Nephron progenitor cell (in vitro differentiated cells): Measurements from ENCODE around the gene NCKAP5L.
A peak's percentile ranks its signal among the peaks of the same experiment; 100 is the strongest.

Experiments
- DNase-seq: peaks from one replicate; pipeline ENCODE4 v3.0.0; 2021
- H3K27ac Mint-ChIP-seq: 2 replicates; pipeline ENCODE4 v1.8.0; 2021; ENCODE audit warnings: mild to moderate bottlenecking, moderate library complexity, mixed read lengths
- H3K27me3 Mint-ChIP-seq: 2 replicates; pipeline ENCODE4 v1.8.0; 2021; ENCODE audit warnings: mild to moderate bottlenecking, low read depth, mixed read lengths; ENCODE audit not compliant: poor library complexity
- H3K36me3 Mint-ChIP-seq: 2 replicates; pipeline ENCODE4 v1.8.0; 2021; ENCODE audit warnings: low read depth, mixed read lengths
- H3K4me1 Mint-ChIP-seq: 2 replicates; pipeline ENCODE4 v1.8.0; 2021; ENCODE audit warnings: mixed read lengths
- H3K4me3 Mint-ChIP-seq: 2 replicates; pipeline ENCODE4 v1.8.0; 2021; ENCODE audit warnings: mild to moderate bottlenecking, moderate library complexity, mixed read lengths
- H3K9me3 Mint-ChIP-seq: 2 replicates; pipeline ENCODE4 v1.8.0; 2021; ENCODE audit warnings: mild to moderate bottlenecking, moderate library complexity, mixed read lengths
- TF ChIP-seq, protein P1 (sequence below): fragments of 200-600 bp; sonication (generic); IDR thresholded peaks from 2 replicates; pipeline ENCODE4 v1.5.0; 2021; ENCODE audit warnings: antibody characterized with exemption

Gene NCKAP5L, protein sequence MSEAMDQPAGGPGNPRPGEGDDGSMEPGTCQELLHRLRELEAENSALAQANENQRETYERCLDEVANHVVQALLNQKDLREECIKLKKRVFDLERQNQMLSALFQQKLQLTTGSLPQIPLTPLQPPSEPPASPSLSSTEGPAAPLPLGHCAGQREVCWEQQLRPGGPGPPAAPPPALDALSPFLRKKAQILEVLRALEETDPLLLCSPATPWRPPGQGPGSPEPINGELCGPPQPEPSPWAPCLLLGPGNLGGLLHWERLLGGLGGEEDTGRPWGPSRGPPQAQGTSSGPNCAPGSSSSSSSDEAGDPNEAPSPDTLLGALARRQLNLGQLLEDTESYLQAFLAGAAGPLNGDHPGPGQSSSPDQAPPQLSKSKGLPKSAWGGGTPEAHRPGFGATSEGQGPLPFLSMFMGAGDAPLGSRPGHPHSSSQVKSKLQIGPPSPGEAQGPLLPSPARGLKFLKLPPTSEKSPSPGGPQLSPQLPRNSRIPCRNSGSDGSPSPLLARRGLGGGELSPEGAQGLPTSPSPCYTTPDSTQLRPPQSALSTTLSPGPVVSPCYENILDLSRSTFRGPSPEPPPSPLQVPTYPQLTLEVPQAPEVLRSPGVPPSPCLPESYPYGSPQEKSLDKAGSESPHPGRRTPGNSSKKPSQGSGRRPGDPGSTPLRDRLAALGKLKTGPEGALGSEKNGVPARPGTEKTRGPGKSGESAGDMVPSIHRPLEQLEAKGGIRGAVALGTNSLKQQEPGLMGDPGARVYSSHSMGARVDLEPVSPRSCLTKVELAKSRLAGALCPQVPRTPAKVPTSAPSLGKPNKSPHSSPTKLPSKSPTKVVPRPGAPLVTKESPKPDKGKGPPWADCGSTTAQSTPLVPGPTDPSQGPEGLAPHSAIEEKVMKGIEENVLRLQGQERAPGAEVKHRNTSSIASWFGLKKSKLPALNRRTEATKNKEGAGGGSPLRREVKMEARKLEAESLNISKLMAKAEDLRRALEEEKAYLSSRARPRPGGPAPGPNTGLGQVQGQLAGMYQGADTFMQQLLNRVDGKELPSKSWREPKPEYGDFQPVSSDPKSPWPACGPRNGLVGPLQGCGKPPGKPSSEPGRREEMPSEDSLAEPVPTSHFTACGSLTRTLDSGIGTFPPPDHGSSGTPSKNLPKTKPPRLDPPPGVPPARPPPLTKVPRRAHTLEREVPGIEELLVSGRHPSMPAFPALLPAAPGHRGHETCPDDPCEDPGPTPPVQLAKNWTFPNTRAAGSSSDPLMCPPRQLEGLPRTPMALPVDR (N-terminal part only)

DNA sequence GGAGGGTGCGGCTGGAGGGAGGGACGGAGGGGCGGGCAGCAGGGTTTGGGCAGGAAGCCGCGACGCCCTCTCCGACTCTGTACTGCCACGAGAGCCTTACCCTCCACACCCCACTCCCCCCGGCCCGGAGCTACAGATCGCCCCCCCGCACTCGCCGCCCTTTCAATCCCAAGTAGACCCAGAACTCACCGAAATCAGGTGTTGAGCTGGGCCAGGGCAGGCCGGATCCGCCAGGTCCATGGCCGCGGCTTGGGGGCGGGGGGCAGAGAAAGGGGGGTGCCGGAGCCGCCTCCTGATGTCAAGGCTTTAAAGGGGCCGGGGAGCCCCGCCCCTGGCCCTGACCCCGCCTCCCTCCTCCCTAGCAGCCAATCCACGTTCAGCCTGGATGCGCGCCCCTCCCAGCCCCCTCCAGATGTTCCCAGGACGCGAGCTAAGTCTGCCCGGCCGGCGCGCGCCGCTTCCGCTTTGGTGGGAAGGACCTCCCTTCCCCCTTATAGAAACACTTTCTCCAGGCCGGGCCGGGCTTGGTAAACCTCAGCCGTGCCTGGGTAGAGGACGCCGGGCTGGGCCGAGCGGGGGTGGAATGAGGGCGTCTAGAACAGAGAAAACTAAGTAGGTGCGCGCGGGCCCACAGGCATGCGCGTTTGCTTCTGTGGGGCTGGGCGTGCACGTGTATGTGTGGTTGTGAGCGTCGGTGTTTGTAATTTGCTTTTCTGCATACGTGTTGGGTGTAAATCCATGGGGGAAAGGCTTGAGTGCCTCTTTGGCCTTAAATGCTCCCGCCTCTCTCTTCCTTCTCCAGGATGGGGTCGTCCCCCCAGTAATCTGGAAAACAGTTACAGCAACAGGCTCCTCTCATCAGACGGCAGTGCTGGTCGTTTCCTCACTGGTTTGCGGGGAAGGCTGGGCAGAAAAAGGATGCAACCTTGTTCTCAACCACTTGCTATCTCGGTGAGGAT lies at the start of gene NCKAP5L:
TSS of gene NCKAP5L (minus strand) at position 281 of the 959 bp plus-strand sequence. CDS start 24,369 bp downstream, outside the sequence.
- H3K27ac Mint-ChIP-seq: peak within 1 kb of the TSS; percentile 97

DNA sequence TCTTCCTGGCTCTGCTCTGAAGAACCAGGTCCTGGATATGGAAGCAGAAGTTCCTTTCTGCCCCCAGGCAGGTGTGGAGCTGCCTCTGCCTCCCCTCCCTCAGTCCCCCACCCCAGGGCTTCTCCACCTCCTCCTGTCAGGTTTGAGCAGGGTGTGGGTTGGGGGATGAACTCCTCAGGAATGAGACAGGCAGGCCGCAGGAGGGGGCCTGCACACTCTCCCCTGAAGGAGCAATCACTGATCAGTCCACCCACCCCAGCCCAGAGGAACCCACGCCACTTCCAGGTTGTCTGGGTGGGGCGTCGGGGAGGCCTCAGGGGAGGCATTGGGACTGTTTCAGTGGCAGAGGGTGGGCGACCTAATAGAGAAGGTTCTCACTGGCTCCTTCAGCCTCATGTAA lies 48.9 kb upstream of the NCKAP5L start:
- Mint-ChIP-seq H3K36me3 (no peaks in the 10 kb centered on the region), H3K4me1 (peaks cover 22% of the 10 kb centered on the region), H3K9me3 (peaks cover 20% of the 10 kb centered on the region), H3K4me3 (no peak overlapping the region), H3K27ac (no peak overlapping the region), H3K27me3 (peaks cover 3% of the 10 kb centered on the region)
- TF ChIP-seq, protein P1, sequence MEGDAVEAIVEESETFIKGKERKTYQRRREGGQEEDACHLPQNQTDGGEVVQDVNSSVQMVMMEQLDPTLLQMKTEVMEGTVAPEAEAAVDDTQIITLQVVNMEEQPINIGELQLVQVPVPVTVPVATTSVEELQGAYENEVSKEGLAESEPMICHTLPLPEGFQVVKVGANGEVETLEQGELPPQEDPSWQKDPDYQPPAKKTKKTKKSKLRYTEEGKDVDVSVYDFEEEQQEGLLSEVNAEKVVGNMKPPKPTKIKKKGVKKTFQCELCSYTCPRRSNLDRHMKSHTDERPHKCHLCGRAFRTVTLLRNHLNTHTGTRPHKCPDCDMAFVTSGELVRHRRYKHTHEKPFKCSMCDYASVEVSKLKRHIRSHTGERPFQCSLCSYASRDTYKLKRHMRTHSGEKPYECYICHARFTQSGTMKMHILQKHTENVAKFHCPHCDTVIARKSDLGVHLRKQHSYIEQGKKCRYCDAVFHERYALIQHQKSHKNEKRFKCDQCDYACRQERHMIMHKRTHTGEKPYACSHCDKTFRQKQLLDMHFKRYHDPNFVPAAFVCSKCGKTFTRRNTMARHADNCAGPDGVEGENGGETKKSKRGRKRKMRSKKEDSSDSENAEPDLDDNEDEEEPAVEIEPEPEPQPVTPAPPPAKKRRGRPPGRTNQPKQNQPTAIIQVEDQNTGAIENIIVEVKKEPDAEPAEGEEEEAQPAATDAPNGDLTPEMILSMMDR: no peak
- DNase-seq: no peak

More for the DNA sequence above, at the start of gene NCKAP5L:
- DNase-seq: peak; percentile 98
- Mint-ChIP-seq H3K4me1 (peaks cover 50% of the 10 kb centered on the region), H3K27me3 (no peaks in the 10 kb centered on the region), H3K4me3 (peak within 1 kb of the TSS; percentile 94), H3K9me3 (no peaks in the 10 kb centered on the region), H3K36me3 (no peaks in the 10 kb centered on the region)
- TF ChIP-seq, protein P1: no peak

DNA sequence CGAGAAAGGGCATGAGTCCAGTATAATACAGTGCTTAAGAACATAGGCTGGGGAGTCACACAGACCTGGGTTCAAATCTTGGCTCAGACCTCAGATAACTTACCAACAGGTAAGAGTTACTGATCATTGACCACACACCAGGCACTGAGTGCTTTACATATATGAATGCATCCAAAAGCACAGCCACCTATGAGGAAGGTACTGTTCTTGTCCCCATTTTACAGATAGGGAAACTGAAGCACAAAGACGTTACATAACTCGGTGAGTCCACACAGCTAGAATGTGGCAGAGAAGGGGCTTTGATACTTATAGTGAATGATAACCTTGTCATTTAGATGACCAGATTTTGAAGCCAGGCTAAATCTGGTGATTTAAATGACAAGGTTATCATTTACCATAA lies 47.9 kb upstream of the NCKAP5L start:
- Mint-ChIP-seq H3K4me3 (no peak overlapping the region), H3K4me1 (peaks cover 18% of the 10 kb centered on the region), H3K36me3 (no peaks in the 10 kb centered on the region), H3K27ac (no peak overlapping the region), H3K27me3 (peaks cover 8% of the 10 kb centered on the region), H3K9me3 (peaks cover 20% of the 10 kb centered on the region)
- TF ChIP-seq, protein P1: no peak
- DNase-seq: no peak

DNA sequence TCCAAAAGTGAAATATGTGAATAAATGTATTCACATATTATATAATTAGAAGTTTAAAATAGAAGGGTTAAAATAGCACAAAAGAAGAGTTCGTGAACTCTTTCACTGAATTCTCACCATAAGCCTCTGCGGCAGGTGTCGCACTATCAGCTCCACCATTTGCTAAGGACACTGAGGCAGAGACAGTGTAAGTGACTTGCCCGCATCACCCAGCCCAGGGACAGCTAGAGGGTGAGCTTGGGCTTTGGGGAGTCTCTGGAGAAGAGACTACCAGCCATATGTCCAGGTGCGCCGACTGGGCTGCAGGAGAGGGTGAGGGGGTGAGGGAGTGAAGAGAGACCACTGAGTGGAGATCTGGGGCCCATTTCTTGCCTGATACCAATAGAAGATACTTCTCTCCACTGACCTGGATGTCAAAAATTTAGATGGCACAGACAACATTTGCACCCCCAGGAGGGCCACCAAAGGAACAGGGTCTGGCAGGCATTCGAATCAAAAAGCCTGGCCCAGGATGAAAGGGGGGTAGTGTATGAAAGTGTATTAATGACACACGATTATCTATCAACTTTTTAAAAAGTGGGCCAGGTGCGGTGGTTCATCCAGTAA lies 47.0 kb upstream of the NCKAP5L start:
- TF ChIP-seq, protein P1: no peak
- peaks cover 8% of the 10 kb centered on the region for H3K27me3 Mint-ChIP-seq

More for the DNA sequence above, 47.0 kb upstream of the NCKAP5L start:
- Mint-ChIP-seq H3K27ac (no peak overlapping the region), H3K9me3 (peaks cover 20% of the 10 kb centered on the region), H3K4me1 (peaks cover 16% of the 10 kb centered on the region), H3K36me3 (no peaks in the 10 kb centered on the region), H3K4me3 (no peak overlapping the region)
- no peak for DNase-seq
